AG04450 (cell line): ENCODE data around the gene PAQR6. TPM values are rescaled to one million over a fixed set of nuclear protein-coding genes. Genes with fewer than 3 reads are reported as not detected.

Source experiments
- CTCF ChIA-PET: fragments of 300-600, 350-600 bp; formaldehyde crosslinking; extraction: SDS; loops from one replicate; lab custom pipeline; 2022; ENCODE audit warnings: antibody characterized with exemption, inconsistent platforms; lab: Charles Lee
- POLR2A ChIA-PET: fragments of 350-600 bp; formaldehyde crosslinking; extraction: SDS; loops from one replicate; lab custom pipeline; 2021; ENCODE audit warnings: antibody characterized with exemption, inconsistent platforms; lab: Yijun Ruan, JAX
- DNase-seq: peaks from one replicate; pipeline ENCODE4 v3.0.0-alpha.2; 2011; ENCODE audit warnings: low read depth, low spot score
- H3K27ac ChIP-seq: one replicate; pipeline ENCODE4 v1.5.1; 2012; ENCODE audit warnings: low read depth, low read length, control low read depth
- H3K27me3 ChIP-seq: one replicate; pipeline ENCODE4 v1.6.0; 2012; ENCODE audit warnings: low read length; ENCODE audit not compliant: control insufficient read depth, insufficient read depth
- H3K4me3 ChIP-seq: 2 replicates; pipeline ENCODE4 v1.5.1; 2011; ENCODE audit warnings: mild to moderate bottlenecking, low read depth, low read length, control low read depth
- H3K9me3 ChIP-seq: 2 replicates; pipeline ENCODE4 v1.5.1; 2012; ENCODE audit warnings: low read length; ENCODE audit not compliant: control insufficient read depth, insufficient read depth
- polyA plus RNA-seq: library from polyadenylated mRNA; depleted of rRNA; stranded (reverse); fragments of >200 nt; gene quantifications from 2 replicates; pipeline ENCODE4 v1.2.3, GENCODE V29; 2011
- TF ChIP-seq, protein P1 (sequence below): IDR thresholded peaks from 2 replicates; pipeline ENCODE4 v1.5.1; 2011; ENCODE audit warnings: low read depth, low read length, control low read depth, inconsistent platforms

The PAQR6 gene
- polyA plus RNA-seq, 1 experiment: 0.26 TPM

DNA sequence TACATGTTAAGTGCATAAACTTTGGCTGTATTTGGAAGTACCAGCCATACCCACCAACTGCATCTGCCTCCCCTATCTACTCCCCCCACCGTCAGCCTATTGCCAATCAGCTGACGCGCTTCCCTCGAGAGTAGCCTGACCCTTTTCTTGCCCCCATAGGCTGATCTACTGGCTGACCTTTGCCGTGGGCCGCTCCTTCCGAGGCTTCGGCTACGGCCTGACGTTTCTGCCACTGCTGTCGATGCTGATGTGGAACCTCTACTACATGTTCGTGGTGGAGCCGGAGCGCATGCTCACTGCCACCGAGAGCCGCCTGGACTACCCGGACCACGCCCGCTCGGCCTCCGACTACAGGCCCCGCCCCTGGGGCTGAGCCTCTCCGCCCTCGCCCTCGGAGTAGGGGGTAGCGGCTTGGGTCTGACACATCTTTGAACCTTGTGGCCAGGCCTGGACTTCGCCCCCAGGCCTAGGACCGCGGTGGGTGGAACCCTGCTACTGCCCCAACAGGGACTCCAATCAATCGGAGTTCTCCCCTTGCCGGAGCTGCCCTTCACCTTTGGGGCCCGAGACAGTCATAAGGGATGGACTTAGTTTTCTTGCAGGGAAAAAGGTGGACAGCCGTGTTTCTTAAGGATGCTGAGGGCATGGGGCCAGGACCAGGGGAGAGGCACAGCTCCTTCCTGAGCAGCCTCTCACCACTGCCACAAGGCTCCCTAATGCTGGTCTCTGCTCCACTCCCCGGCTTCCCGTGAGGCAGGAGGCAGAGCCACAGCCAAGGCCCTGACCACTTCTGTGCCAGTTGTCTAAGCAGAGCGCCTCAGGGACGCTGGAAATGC lies 43.6 kb upstream of the PAQR6 start:
- DNase-seq: peak; percentile 50
- POLR2A ChIA-PET: interaction anchor here (0.6 to 1.4 kb wide), 4 partner anchors 9 to 266 kb away, joined by 3 to 6 read pairs (median 4); partner anchors contain the start of gene SMG5
- H3K4me3 ChIP-seq: peak overlapping the region; percentile 68
- no peaks in the 10 kb centered on the region for H3K27me3 ChIP-seq
- CTCF ChIA-PET: interaction anchor here (1.2 kb wide), 1 partner anchor 28 kb away, joined by 4 read pairs; no protein-coding TSS in a partner anchor
- TF ChIP-seq, protein P1, sequence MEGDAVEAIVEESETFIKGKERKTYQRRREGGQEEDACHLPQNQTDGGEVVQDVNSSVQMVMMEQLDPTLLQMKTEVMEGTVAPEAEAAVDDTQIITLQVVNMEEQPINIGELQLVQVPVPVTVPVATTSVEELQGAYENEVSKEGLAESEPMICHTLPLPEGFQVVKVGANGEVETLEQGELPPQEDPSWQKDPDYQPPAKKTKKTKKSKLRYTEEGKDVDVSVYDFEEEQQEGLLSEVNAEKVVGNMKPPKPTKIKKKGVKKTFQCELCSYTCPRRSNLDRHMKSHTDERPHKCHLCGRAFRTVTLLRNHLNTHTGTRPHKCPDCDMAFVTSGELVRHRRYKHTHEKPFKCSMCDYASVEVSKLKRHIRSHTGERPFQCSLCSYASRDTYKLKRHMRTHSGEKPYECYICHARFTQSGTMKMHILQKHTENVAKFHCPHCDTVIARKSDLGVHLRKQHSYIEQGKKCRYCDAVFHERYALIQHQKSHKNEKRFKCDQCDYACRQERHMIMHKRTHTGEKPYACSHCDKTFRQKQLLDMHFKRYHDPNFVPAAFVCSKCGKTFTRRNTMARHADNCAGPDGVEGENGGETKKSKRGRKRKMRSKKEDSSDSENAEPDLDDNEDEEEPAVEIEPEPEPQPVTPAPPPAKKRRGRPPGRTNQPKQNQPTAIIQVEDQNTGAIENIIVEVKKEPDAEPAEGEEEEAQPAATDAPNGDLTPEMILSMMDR: no peak
- peak overlapping the region; percentile 39 for H3K27ac ChIP-seq
- no peaks in the 10 kb centered on the region for H3K9me3 ChIP-seq

DNA sequence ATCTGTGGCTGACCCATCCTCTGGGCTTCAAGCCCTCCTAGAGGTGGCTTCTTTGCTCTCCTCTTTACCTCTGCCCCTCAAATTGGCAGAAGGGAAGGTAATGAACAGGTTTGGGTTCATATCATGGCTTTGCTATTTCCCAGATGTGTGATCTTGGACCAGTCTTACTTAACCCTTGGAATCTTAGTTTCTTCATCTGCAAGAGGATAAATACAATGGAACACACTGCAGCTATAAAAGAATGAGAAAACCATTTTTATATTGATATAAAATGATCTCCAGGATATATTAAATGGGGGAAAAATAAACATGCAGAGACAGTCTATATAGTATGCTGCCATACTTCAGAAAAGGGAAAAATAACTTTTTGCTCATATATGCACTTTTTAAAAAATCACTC lies 42.0 kb upstream of the PAQR6 start:
- no peak for DNase-seq
- TF ChIP-seq, protein P1: no peak
- Histone ChIP-seq H3K4me3 (no peak overlapping the region), H3K27ac (no peak overlapping the region), H3K9me3 (no peaks in the 10 kb centered on the region), H3K27me3 (no peaks in the 10 kb centered on the region)
- ChIA-PET CTCF (no interaction called here), POLR2A (no interaction called here)

DNA sequence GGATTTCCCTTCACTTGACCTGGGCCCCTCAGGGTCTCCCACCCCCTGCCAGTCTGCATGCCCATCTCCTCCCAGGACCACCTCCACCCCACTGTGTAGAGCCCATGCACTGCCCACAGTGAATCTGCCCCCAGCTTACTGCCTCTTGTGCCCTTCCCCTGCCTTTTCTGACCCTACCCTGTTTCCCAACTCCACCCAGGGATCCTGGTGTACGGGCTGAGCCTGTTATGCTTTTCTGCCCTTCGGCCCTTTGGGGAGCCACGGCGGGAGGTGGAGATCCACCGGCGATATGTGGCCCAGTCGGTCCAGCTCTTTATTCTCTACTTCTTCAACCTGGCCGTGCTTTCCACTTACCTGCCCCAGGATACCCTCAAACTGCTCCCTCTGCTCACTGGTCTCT lies 38.2 kb upstream of the PAQR6 start:
- no peak for DNase-seq
- TF ChIP-seq, protein P1: no peak
- ChIA-PET CTCF (no interaction called here), POLR2A (interaction anchor here (1.0 kb wide), 1 partner anchor 10 kb away, joined by 3 read pairs; the partner anchor contains the start of gene GLMP)
- Histone ChIP-seq H3K27me3 (no peaks in the 10 kb centered on the region), H3K4me3 (no peak overlapping the region), H3K9me3 (no peaks in the 10 kb centered on the region), H3K27ac (no peak overlapping the region)

DNA sequence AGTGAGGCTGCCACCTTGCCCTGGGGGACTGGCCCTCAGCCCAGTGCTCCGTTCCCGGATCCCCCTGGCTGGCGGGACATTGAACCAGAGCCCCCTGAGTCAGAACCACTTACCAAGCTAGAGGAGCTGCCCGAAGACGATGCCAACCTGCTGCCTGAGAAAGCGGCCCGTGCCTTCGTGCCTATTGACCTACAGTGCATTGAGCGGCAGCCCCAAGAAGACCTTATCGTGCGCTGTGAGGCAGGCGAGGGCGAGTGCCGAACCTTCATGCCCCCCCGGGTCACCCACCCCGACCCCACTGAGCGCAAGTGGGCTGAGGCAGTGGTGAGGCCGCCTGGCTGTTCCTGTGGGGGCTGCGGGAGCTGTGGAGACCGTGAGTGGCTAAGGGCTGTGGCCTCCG lies 37.6 kb upstream of the PAQR6 start:
- ChIA-PET CTCF (no interaction called here), POLR2A (no interaction called here)
- no peak overlapping the region for H3K4me3 ChIP-seq
- DNase-seq: no peak
- H3K9me3 ChIP-seq: no peaks in the 10 kb centered on the region
- TF ChIP-seq, protein P1: no peak
- H3K27ac ChIP-seq: no peak overlapping the region
- H3K27me3 ChIP-seq: no peaks in the 10 kb centered on the region

DNA sequence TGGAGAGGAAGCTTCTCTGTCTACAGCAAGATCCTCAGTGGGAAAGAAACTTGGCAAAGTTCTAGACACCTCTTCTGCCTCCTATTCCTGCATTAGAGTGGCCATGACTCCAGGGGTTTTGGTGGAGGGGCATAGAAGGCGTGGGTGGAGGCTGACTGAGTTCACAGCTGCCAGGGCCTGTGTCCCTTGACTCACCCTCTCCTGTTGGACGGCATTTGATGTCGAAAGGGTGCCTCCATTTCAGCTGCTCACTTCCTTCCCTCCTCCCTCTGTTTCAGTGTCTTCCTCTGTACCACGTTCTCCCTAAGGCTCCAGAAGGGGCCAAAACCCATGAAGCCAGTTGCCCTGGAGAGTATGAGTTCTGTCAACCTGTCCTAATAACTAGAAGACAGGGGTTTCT lies 36.9 kb upstream of the PAQR6 start:
- Histone ChIP-seq H3K27ac (no peak overlapping the region), H3K4me3 (no peak overlapping the region), H3K9me3 (no peaks in the 10 kb centered on the region), H3K27me3 (no peaks in the 10 kb centered on the region)
- TF ChIP-seq, protein P1: no peak
- DNase-seq: no peak
- ChIA-PET CTCF (interaction anchor here (2.5 kb wide), 1 partner anchor 35 kb away, joined by 14 read pairs; no protein-coding TSS in a partner anchor), POLR2A (no interaction called here)
